Osteoblast (primary cell): ENCODE data around the gene TMEM109. TPM values are rescaled to one million over a fixed set of nuclear protein-coding genes. Genes with fewer than 3 reads are reported as not detected.

Source experiments
- DNase-seq: peaks from one replicate; pipeline ENCODE4 v3.0.0; 2011; ENCODE audit warnings: low spot score, mixed read lengths; ENCODE audit not compliant: insufficient read length; ENCODE audit errors: missing footprints
- H2AFZ ChIP-seq: 2 replicates; pipeline ENCODE4 v1.6.0; 2011; ENCODE audit warnings: mild to moderate bottlenecking, low read length
- H3K27ac ChIP-seq: 2 replicates; pipeline ENCODE4 v1.5.1; 2011; ENCODE audit warnings: mild to moderate bottlenecking, low read depth, low read length, moderate library complexity
- H3K27me3 ChIP-seq: 2 replicates; pipeline ENCODE4 v1.6.0; 2012; ENCODE audit warnings: mild to moderate bottlenecking, control low read depth, inconsistent platforms, low read length, moderate library complexity; ENCODE audit not compliant: insufficient read depth
- H3K36me3 ChIP-seq: 2 replicates; pipeline ENCODE4 v1.5.1; 2011; ENCODE audit warnings: mild to moderate bottlenecking, low read length, control low read depth, moderate library complexity; ENCODE audit not compliant: insufficient read depth
- H3K4me1 ChIP-seq: 2 replicates; pipeline ENCODE4 v1.5.1; 2011; ENCODE audit warnings: mild to moderate bottlenecking, low read length, control low read depth, moderate library complexity; ENCODE audit not compliant: insufficient read depth
- H3K4me2 ChIP-seq: 2 replicates; pipeline ENCODE4 v1.6.0; 2011; ENCODE audit warnings: mild to moderate bottlenecking, low read length; ENCODE audit not compliant: insufficient read depth
- H3K4me3 ChIP-seq: fragments of 200-600 bp; sonication (generic); 3 replicates; pipeline ENCODE4 v1.5.1; 2012; ENCODE audit warnings: mild to moderate bottlenecking, low read length, inconsistent platforms; ENCODE audit not compliant: insufficient read depth
- H3K79me2 ChIP-seq: 2 replicates; pipeline ENCODE4 v1.6.0; 2012; ENCODE audit warnings: mild to moderate bottlenecking, low read length, control low read depth, inconsistent platforms; ENCODE audit not compliant: insufficient read depth
- H3K9me3 ChIP-seq: 2 replicates; pipeline ENCODE4 v1.5.1; 2011; ENCODE audit warnings: low read depth, low read length, control low read depth
- H4K20me1 ChIP-seq: 2 replicates; pipeline ENCODE4 v1.6.0; 2012; ENCODE audit warnings: mild to moderate bottlenecking, low read length, control low read depth; ENCODE audit not compliant: insufficient read depth
- CTCF ChIP-seq: IDR thresholded peaks from 2 replicates; pipeline ENCODE4 v1.5.1; 2011; ENCODE audit warnings: mild to moderate bottlenecking, low read depth, low read length, moderate library complexity; ENCODE audit errors: extremely low read depth
- total RNA-seq: library from RNA; depleted of rRNA; stranded (reverse); fragments of >200 nt; gene quantifications from 2 replicates; pipeline ENCODE4 v1.2.3, GENCODE V29; 2012

Gene TMEM109
- total RNA-seq, 1 donor = 36.6 TPM

- Histone ChIP-seq H2AFZ (no peak overlapping the region), H3K9me3 (no peaks in the 10 kb centered on the region), H3K36me3 (peaks cover 11% of the 10 kb centered on the region), H3K4me1 (peaks cover 20% of the 10 kb centered on the region), H3K27ac (no peak overlapping the region), H3K79me2 (peaks cover 30% of the 10 kb centered on the region), H3K4me2 (no peak overlapping the region), H3K27me3 (no peaks in the 10 kb centered on the region), H4K20me1 (peaks cover 3% of the 10 kb centered on the region), H3K4me3 (no peak overlapping the region)
- TF ChIP-seq CTCF = no peak
- DNase-seq = no peak
Observed at GRCh38 chr11:60919320-60919719, 5.4 kb downstream of the TMEM109 start.

- Histone ChIP-seq H3K9me3 (no peaks in the 10 kb centered on the region), H3K36me3 (peaks cover 11% of the 10 kb centered on the region), H2AFZ (no peak overlapping the region), H3K27ac (no peak overlapping the region), H3K4me2 (no peak overlapping the region), H3K4me3 (no peak overlapping the region), H3K79me2 (peaks cover 27% of the 10 kb centered on the region), H3K4me1 (peaks cover 21% of the 10 kb centered on the region), H4K20me1 (peaks cover 3% of the 10 kb centered on the region), H3K27me3 (no peaks in the 10 kb centered on the region)
- TF ChIP-seq CTCF = no peak
- peak; percentile 87 for DNase-seq
Observed at GRCh38 chr11:60919956-60920355, 6.0 kb downstream of the TMEM109 start.

GRCh38 chr11:60921259-60921658 lies 7.3 kb downstream of the TMEM109 start:
- H3K9me3 ChIP-seq = no peaks in the 10 kb centered on the region
- no peak overlapping the region for H3K27ac ChIP-seq
- peaks cover 24% of the 10 kb centered on the region for H3K79me2 ChIP-seq
- H3K36me3 ChIP-seq = peaks cover 11% of the 10 kb centered on the region
- H3K27me3 ChIP-seq = no peaks in the 10 kb centered on the region
- H4K20me1 ChIP-seq = no peaks in the 10 kb centered on the region
- H3K4me3 ChIP-seq = no peak overlapping the region
- H3K4me2 ChIP-seq = no peak overlapping the region
- DNase-seq = no peak
- no peak overlapping the region for H2AFZ ChIP-seq
- H3K4me1 ChIP-seq = peaks cover 21% of the 10 kb centered on the region
- no peak for TF ChIP-seq CTCF

GRCh38 chr11:60921777-60922335 lies 7.9 kb downstream of the TMEM109 start:
- Histone ChIP-seq H3K4me3 (no peak overlapping the region), H3K79me2 (peaks cover 18% of the 10 kb centered on the region), H3K27me3 (no peaks in the 10 kb centered on the region), H3K36me3 (peaks cover 11% of the 10 kb centered on the region), H2AFZ (no peak overlapping the region), H4K20me1 (no peaks in the 10 kb centered on the region), H3K27ac (no peak overlapping the region), H3K4me2 (no peak overlapping the region), H3K9me3 (no peaks in the 10 kb centered on the region), H3K4me1 (peaks cover 21% of the 10 kb centered on the region)
- TF ChIP-seq CTCF = no peak
- peak; percentile 82 for DNase-seq
